GM06990 (cell line): ENCODE data around the gene WDR5.

Experiments used
- DNase-seq: peaks from one replicate; pipeline ENCODE4 v3.0.0-alpha.2; 2011; ENCODE audit not compliant: insufficient read length; ENCODE audit errors: extremely low read depth
- H3K27me3 ChIP-seq: replicated peaks from 2 replicates; pipeline ENCODE4 v1.6.0; 2011; ENCODE audit warnings: low read length; ENCODE audit not compliant: control insufficient read depth, insufficient read depth
- H3K36me3 ChIP-seq: 2 replicates; pipeline ENCODE4 v1.5.1; 2011; ENCODE audit warnings: low read length; ENCODE audit not compliant: control insufficient read depth, insufficient read depth
- H3K4me3 ChIP-seq: replicated peaks from 2 replicates; pipeline ENCODE4 v1.5.1; 2011; ENCODE audit warnings: low read depth, mild to moderate bottlenecking, control low read depth, low read length
- TF ChIP-seq, protein P1 (sequence below): IDR thresholded peaks from 2 replicates; pipeline ENCODE4 v1.5.1; 2011; ENCODE audit warnings: low read length, control low read depth, mild to moderate bottlenecking, inconsistent platforms; ENCODE audit not compliant: insufficient read depth, poor library complexity, severe bottlenecking

WDR5 gene

DNA sequence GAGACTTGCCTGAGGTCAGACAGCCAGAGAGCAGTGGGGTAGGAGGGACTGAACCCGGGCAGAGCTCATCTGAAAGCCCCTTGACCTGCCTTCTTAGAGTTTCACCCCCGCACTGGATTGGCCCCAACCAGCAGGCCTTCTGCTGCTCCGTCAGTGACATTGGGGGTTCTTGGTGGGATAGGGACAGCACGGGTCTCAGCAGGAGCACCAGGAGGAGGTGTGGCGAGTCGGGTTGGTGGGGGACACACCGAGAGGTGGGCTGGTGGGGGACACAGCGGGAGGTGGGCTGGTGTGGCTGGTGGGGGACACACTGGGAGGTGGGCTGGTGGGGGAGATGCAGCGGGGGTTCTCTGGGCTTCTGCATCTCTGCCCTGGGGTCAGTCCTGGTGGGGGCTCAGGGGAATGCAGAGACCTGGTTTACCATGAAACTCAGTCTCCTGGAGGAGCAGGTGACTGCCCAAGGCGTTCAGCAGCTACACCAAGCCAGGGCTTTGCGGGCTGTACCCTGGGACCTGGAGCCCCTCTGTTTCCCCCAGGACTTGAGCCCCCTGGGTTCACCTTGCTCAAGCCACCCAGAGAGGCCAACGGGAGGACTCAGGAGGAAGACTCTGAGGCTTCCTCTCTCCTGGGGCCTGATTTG, 56.5 kb downstream of the WDR5 start:
- DNase-seq: no peak
- Histone ChIP-seq H3K4me3 (no peak overlapping the region), H3K27me3 (peaks cover 2% of the 10 kb centered on the region), H3K36me3 (no peaks in the 10 kb centered on the region)
- TF ChIP-seq, protein P1, sequence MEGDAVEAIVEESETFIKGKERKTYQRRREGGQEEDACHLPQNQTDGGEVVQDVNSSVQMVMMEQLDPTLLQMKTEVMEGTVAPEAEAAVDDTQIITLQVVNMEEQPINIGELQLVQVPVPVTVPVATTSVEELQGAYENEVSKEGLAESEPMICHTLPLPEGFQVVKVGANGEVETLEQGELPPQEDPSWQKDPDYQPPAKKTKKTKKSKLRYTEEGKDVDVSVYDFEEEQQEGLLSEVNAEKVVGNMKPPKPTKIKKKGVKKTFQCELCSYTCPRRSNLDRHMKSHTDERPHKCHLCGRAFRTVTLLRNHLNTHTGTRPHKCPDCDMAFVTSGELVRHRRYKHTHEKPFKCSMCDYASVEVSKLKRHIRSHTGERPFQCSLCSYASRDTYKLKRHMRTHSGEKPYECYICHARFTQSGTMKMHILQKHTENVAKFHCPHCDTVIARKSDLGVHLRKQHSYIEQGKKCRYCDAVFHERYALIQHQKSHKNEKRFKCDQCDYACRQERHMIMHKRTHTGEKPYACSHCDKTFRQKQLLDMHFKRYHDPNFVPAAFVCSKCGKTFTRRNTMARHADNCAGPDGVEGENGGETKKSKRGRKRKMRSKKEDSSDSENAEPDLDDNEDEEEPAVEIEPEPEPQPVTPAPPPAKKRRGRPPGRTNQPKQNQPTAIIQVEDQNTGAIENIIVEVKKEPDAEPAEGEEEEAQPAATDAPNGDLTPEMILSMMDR: no peak

GRCh38 chr9:134192951-134193731, 57.3 kb downstream of the WDR5 start:
- no peak for DNase-seq
- Histone ChIP-seq H3K27me3 (peaks cover 2% of the 10 kb centered on the region), H3K4me3 (no peak overlapping the region), H3K36me3 (no peaks in the 10 kb centered on the region)
- TF ChIP-seq, protein P1: no peak

DNA sequence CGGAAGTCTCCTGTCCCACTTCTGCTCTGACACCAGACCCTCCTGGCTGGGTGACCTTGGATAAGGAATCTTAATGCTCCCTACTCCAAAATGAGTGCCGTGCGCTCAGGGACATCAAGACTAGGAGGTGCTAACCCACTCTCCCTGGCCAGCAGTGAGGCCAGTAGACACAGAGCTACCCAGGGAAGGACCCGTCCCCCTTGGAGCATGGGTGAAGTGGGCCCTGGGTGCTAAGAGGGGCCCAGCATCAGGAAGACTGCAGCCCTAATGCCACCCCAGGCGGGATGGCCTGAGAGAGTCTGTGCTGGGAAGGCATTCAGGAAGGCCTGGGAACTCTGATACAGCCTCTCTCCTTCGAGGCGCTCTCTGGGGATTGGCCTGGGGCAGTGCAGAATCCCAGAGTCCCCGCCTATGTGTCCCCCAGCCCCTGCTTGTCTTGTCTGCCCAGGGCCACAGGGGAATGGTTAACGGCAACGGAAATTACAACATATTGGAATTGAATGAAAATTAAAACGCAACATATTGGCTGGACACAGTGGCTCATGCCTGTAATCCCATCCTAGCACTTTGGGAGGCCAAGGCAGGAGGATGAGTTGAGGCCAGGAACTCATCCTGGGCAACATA, 58.1 kb downstream of the WDR5 start:
- Histone ChIP-seq H3K4me3 (no peak overlapping the region), H3K27me3 (peaks cover 2% of the 10 kb centered on the region), H3K36me3 (no peaks in the 10 kb centered on the region)
- TF ChIP-seq, protein P1: no peak
- DNase-seq: no peak

DNA sequence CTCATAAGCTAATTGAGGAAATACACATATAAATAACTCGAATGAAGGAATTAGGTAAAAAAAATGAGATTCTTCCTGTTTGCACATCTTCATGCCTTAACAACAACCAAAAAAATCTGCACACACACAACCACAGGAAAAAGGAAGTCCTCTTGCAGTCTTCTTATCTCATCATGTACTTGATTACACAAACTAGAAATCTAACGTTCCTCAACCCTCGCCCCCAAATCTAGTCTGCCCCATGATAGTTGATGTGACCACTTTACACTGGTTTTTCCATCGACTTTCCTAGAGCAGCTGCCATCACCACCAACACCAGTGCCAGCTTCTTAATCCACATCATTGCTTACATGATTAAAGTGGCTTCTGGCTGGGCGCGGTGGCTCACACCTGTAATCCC, 59.7 kb downstream of the WDR5 start:
- H3K27me3 ChIP-seq: peaks cover 2% of the 10 kb centered on the region
- DNase-seq: no peak

DNA sequence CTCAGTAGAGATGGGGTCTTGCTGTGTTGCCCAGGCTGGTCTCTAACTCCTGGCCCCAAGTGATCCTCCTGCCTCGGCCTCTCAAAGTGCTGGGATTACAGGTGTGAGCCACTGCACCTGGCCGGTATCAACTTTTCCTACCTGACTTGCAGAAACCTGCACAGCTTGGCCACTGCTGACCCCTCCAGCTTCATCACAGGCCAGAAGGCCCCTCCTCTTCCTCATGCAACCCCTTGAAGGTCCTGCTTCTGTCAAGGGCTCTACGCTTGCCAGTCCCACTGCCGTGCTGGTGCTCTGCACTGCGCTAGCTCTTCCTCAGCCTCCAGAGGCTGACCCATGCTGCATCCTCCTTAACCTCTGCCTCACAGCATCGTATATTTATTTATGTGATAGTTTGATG, 61.0 kb downstream of the WDR5 start:
- DNase-seq: no peak
- Histone ChIP-seq H3K27me3 (no peaks in the 10 kb centered on the region; the same call in 1 of the 2 replicates), H3K4me3 (no peak overlapping the region), H3K36me3 (no peaks in the 10 kb centered on the region)
- TF ChIP-seq, protein P1: no peak

More for the DNA sequence above, 59.7 kb downstream of the WDR5 start:
- Histone ChIP-seq H3K4me3 (no peak overlapping the region), H3K36me3 (no peaks in the 10 kb centered on the region)
- TF ChIP-seq, protein P1: no peak
